Body of pancreas (tissue), 4 donors: ENCODE data around the gene GGA2. TPM values are rescaled to one million over a fixed set of nuclear protein-coding genes. Genes with fewer than 3 reads are reported as not detected.

Source experiments
- ATAC-seq: fragments of 150-250 bp; one replicate; pipeline ENCODE4 v1.9.1; 2016
- DNase-seq, 4 donors: peaks; one replicate each; pipeline ENCODE4 v3.0.0-alpha.2; 2019
- H3K27ac ChIP-seq, 4 donors: fragments of 200-600 bp; sonication (generic); 1 replicate in 3 of 4; 2 replicates in 1 of 4; pipeline versions ENCODE4 v1.5.1 to v1.6.1; 2016 to 2019; ENCODE audit warnings: mild to moderate bottlenecking in 1 of 4, mixed read lengths in 1 of 4, moderate library complexity in 1 of 4
- H3K27me3 ChIP-seq, 2 donors: fragments of 200-600 bp; sonication (generic); one replicate each; pipeline ENCODE4 v1.6.0; 2016; ENCODE audit warnings: mild to moderate bottlenecking in 1 of 2
- H3K36me3 ChIP-seq, 2 donors: fragments of 200-600 bp; sonication (generic); replicated peaks in 1 of 2; 2 replicates each; pipeline ENCODE4 v1.5.1; 2016; ENCODE audit warnings: low read depth in 2 of 2; ENCODE audit not compliant: insufficient read depth in 1 of 2
- H3K4me1 ChIP-seq: fragments of 200-600 bp; sonication (generic); one replicate; pipeline ENCODE4 v1.6.0; 2016
- H3K4me3 ChIP-seq, 2 donors: fragments of 200-600 bp; sonication (generic); 1 replicate in 1 of 2; 2 replicates in 1 of 2; pipeline ENCODE4 v1.5.1; 2016 to 2019
- H3K9me3 ChIP-seq, 3 donors: fragments of 200-600 bp; sonication (generic); 1 replicate in 2 of 3; 2 replicates in 1 of 3; pipeline ENCODE4 v1.5.1; 2016
- POLR2A ChIP-seq, 3 donors: fragments of 450-650 bp; IDR thresholded peaks; one replicate each; pipeline ENCODE4 v1.6.1; 2016; ENCODE audit warnings: antibody characterized with exemption in 3 of 3, mild to moderate bottlenecking in 2 of 3
- WGBS, 2 donors: methylation state at CpG; one replicate each; pipeline ENCODE4 v1.1.5; 2017; 5-methylcytosine and 5-hydroxymethylcytosine counted together
- intact Hi-C: fragments of 100-400 bp; cut with DNase I; formaldehyde crosslinking; loops from one replicate; pipeline ENCODE4 v1.15.1; 2023
- total RNA-seq, 2 donors: library from RNA; depleted of rRNA; stranded (reverse); fragments of >200 nt; gene quantifications; one replicate each; pipeline ENCODE4 v1.1.0, GENCODE V29; 2016
- TF ChIP-seq, protein P1 (sequence below), 7 experiments: fragments of 450-650 bp in 4 of 7; fragments of 200-600 bp in 3 of 7; sonication (generic) in 3 of 7; IDR thresholded peaks; one replicate each; pipeline ENCODE4 v1.5.1; 2016 to 2019; ENCODE audit warnings: antibody characterized with exemption in 7 of 7

Gene GGA2
- total RNA-seq, 2 donors from 2014 or later = 59.3 to 64.6 TPM

- peak overlapping the region; percentile 62 to 92 (median 71) for H3K27ac ChIP-seq
- intact Hi-C loops = no loop called here
- H3K36me3 ChIP-seq = peaks cover 11 to 23% of the 10 kb centered on the region in 2 donors
- DNase-seq (peak; percentile 57 to 72 (median 64)), ATAC-seq (peak; percentile 73)
- WGBS, 2 donors = 11 to 13% methylated on average over 12 of the region's 12 CpGs
- H3K9me3 ChIP-seq = no peaks in the 10 kb centered on the region
- no peak overlapping the region for H3K4me3 ChIP-seq
- peaks cover 67% of the 10 kb centered on the region for H3K4me1 ChIP-seq
- no peaks in the 10 kb centered on the region for H3K27me3 ChIP-seq
- TF ChIP-seq, protein P1, sequence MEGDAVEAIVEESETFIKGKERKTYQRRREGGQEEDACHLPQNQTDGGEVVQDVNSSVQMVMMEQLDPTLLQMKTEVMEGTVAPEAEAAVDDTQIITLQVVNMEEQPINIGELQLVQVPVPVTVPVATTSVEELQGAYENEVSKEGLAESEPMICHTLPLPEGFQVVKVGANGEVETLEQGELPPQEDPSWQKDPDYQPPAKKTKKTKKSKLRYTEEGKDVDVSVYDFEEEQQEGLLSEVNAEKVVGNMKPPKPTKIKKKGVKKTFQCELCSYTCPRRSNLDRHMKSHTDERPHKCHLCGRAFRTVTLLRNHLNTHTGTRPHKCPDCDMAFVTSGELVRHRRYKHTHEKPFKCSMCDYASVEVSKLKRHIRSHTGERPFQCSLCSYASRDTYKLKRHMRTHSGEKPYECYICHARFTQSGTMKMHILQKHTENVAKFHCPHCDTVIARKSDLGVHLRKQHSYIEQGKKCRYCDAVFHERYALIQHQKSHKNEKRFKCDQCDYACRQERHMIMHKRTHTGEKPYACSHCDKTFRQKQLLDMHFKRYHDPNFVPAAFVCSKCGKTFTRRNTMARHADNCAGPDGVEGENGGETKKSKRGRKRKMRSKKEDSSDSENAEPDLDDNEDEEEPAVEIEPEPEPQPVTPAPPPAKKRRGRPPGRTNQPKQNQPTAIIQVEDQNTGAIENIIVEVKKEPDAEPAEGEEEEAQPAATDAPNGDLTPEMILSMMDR (IDR thresholded peaks at IDR 0.05) = no peak
- TF ChIP-seq POLR2A (IDR thresholded peaks at IDR 0.05) = peak in 2 of 3 donors; percentile 57 to 64
Observed at GRCh38 chr16:23496821-23497542, 13.3 kb downstream of the GGA2 start.

DNA sequence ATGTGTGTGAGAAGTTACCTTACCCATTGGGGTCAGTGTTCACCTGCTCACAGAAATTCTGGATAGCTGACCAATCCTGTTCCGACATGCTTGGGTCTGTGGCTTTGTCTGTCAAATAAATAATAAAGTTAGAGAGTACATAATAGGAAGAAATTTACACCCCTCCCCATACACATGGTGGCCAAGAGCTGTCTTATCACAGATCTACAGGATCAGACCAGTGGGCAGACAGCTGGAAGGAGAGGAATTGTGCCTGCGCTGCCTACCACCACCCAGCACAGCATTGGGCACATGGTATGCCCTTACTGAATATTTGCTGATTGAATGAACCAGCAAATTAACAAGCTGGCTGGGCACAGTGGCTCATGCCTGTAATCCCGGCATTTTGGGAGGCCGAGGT lies 14.6 kb downstream of the GGA2 start:
- peak overlapping the region in 2 of 4 donors; percentile 45 to 92 for H3K27ac ChIP-seq
- TF ChIP-seq POLR2A (IDR thresholded peaks at IDR 0.05) = no peak
- TF ChIP-seq, protein P1 (IDR thresholded peaks at IDR 0.05) = no peak
- DNase-seq (no peak), ATAC-seq (no peak)
- H3K9me3 ChIP-seq = no peaks in the 10 kb centered on the region
- peaks cover 11 to 23% of the 10 kb centered on the region in 2 donors for H3K36me3 ChIP-seq
- WGBS, 2 donors = 88 to 100% methylated on average over 4 of the region's 4 CpGs
- no peak overlapping the region for H3K4me3 ChIP-seq
- peaks cover 54% of the 10 kb centered on the region for H3K4me1 ChIP-seq
- no peaks in the 10 kb centered on the region for H3K27me3 ChIP-seq
- intact Hi-C loops = no loop called here

GRCh38 chr16:23494188-23494587 lies 16.1 kb downstream of the GGA2 start:
- Histone ChIP-seq H3K4me3 (no peak overlapping the region), H3K4me1 (peaks cover 39% of the 10 kb centered on the region), H3K27ac (no peak overlapping the region), H3K36me3 (peaks cover 11 to 28% of the 10 kb centered on the region in 2 donors), H3K9me3 (no peaks in the 10 kb centered on the region), H3K27me3 (no peaks in the 10 kb centered on the region)
- TF ChIP-seq POLR2A (IDR thresholded peaks at IDR 0.05) = no peak
- TF ChIP-seq, protein P1 (IDR thresholded peaks at IDR 0.05) = no peak
- intact Hi-C loops = no loop called here
- DNase-seq (no peak), ATAC-seq (no peak)
- 91 to 93% methylated on average over 11 of the region's 11 CpGs for WGBS, 2 donors

- DNase-seq (no peak), ATAC-seq (no peak)
- no peak for TF ChIP-seq POLR2A (IDR thresholded peaks at IDR 0.05)
- TF ChIP-seq, protein P1 (IDR thresholded peaks at IDR 0.05) = no peak
- Histone ChIP-seq H3K9me3 (no peaks in the 10 kb centered on the region), H3K4me3 (no peak overlapping the region), H3K36me3 (peaks cover 21 to 45% of the 10 kb centered on the region in 2 donors), H3K27me3 (no peaks in the 10 kb centered on the region), H3K4me1 (peaks cover 15% of the 10 kb centered on the region), H3K27ac (no peak overlapping the region)
- WGBS, 2 donors = 79 to 85% methylated on average over 14 of the region's 14 CpGs
- intact Hi-C loops = no loop called here
Observed at GRCh38 chr16:23491490-23492391, 18.6 kb downstream of the GGA2 start.
